ENCODE measurements around the gene TBC1D32.

The TBC1D32 gene
- long read RNA-seq, full-length matches to known transcripts, result 2 of 9 reads
- long read RNA-seq, partial matches to known transcripts, result 3 of 9 reads
- long read RNA-seq, other reads (novel, unspliced or antisense), result 4 of 9 reads

DNA sequence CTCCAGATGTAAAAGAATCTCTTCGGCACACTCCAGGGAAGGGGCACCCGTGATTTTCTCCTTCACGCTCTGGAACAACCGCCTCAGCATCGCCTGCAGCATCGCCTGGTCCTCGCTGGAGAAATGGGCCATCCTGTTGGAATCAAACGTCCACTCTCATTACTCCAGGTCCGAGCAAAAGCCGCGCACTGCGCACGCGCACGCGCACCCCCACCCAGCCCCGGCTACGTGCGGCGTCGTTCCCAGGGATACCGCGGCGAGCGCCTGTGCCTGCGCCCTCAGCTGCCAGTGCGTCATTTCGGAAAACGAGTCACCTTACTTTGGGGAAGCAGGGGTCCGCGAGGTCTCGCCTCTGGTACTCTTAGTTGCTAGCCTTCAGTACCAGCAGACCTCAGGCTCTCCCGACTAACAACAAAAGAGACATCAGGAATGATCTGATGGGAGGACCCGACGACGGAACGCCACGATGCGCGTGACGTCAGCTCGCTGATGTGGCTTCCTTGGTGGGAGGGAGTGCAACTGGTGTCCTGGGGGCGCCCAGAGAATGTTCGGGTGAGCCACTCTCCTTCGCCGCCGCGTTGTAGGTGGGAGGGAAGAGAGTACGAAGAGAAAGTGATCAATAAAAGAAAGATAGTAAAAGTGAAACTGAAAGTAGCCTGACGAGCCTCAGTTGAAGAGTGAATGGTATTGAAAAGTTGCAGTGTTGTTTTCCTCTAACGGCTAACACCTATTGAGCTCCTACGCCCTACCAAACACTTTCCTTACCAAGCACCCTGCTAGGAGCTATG, at the start of gene TBC1D32:
TBC1D32 (minus strand) TSS at position 182 of the 788 bp plus-strand sequence; CDS start at position 132, 50 bp downstream.
- DNase-seq (ENCODE audit: low read depth in 1 of 2, low spot score in 1 of 2), result peak; percentile 57 to 89
- TF ChIP-seq, protein P1, sequence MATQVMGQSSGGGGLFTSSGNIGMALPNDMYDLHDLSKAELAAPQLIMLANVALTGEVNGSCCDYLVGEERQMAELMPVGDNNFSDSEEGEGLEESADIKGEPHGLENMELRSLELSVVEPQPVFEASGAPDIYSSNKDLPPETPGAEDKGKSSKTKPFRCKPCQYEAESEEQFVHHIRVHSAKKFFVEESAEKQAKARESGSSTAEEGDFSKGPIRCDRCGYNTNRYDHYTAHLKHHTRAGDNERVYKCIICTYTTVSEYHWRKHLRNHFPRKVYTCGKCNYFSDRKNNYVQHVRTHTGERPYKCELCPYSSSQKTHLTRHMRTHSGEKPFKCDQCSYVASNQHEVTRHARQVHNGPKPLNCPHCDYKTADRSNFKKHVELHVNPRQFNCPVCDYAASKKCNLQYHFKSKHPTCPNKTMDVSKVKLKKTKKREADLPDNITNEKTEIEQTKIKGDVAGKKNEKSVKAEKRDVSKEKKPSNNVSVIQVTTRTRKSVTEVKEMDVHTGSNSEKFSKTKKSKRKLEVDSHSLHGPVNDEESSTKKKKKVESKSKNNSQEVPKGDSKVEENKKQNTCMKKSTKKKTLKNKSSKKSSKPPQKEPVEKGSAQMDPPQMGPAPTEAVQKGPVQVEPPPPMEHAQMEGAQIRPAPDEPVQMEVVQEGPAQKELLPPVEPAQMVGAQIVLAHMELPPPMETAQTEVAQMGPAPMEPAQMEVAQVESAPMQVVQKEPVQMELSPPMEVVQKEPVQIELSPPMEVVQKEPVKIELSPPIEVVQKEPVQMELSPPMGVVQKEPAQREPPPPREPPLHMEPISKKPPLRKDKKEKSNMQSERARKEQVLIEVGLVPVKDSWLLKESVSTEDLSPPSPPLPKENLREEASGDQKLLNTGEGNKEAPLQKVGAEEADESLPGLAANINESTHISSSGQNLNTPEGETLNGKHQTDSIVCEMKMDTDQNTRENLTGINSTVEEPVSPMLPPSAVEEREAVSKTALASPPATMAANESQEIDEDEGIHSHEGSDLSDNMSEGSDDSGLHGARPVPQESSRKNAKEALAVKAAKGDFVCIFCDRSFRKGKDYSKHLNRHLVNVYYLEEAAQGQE (IDR thresholded peaks at IDR 0.05; ENCODE audit: insufficient replicate concordance, low read depth), result no peak
- TF ChIP-seq CTCF (IDR thresholded peaks at IDR 0.05; ENCODE audit: insufficient read depth, low read length) (no peak), SPI1 (IDR thresholded peaks at IDR 0.05; ENCODE audit: borderline replicate concordance, low read depth) (no peak), POLR2AphosphoS5 (IDR thresholded peaks at IDR 0.05; ENCODE audit: low read depth) (peak; percentile 59; the same call in 1 of the 2 replicates), GABPA (IDR thresholded peaks at IDR 0.05; ENCODE audit: low read depth) (no peak)
- Histone ChIP-seq H3K27me3 (ENCODE audit: insufficient read depth, poor library complexity, severe bottlenecking) (no peaks in the 10 kb centered on the region), H3K4me3 (replicated peaks; ENCODE audit: insufficient read depth, low read length) (peak within 1 kb of the TSS; percentile 84), H3K27ac (replicated peaks) (peak within 1 kb of the TSS; percentile 77)

DNA sequence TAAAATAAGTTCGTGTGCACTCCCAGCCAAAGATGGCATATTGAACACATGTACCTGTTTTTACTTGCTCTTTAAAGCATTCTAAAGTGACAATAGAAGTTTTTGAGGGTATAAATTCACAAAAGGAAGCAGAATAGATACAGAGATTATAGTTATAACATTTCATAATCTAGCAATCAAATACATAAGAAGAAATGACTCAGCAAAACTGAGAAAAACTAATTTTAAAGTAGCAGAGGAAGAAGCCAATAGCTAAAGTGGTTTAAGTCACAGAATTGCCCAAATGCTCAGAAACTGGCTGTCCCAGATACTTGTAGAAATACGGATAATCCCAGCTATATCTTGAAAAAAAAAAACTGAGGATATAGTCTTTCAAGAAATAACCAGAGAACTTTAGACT, 49.2 kb upstream of the TBC1D32 start:
- TF ChIP-seq SPI1 (IDR thresholded peaks at IDR 0.05; ENCODE audit: borderline replicate concordance, low read depth) (no peak), GABPA (IDR thresholded peaks at IDR 0.05; ENCODE audit: low read depth) (no peak), POLR2AphosphoS5 (IDR thresholded peaks at IDR 0.05; ENCODE audit: low read depth) (no peak), CTCF (IDR thresholded peaks at IDR 0.05; ENCODE audit: insufficient read depth, low read length) (no peak)
- TF ChIP-seq, protein P1 (IDR thresholded peaks at IDR 0.05; ENCODE audit: insufficient replicate concordance, low read depth), result no peak
- Histone ChIP-seq H3K27ac (replicated peaks) (no peak overlapping the region), H3K4me3 (replicated peaks; ENCODE audit: insufficient read depth, low read length) (no peak overlapping the region), H3K27me3 (ENCODE audit: insufficient read depth, poor library complexity, severe bottlenecking) (no peaks in the 10 kb centered on the region)
- DNase-seq (ENCODE audit: low read depth in 1 of 2, low spot score in 1 of 2), result no peak

GRCh38 chr6:121382467-121383121, 48.3 kb upstream of the TBC1D32 start:
- Histone ChIP-seq H3K27me3 (ENCODE audit: insufficient read depth, poor library complexity, severe bottlenecking) (no peaks in the 10 kb centered on the region), H3K4me3 (replicated peaks; ENCODE audit: insufficient read depth, low read length) (no peak overlapping the region), H3K27ac (replicated peaks) (no peak overlapping the region)
- no peak for DNase-seq (ENCODE audit: low read depth in 1 of 2, low spot score in 1 of 2)
- TF ChIP-seq POLR2AphosphoS5 (IDR thresholded peaks at IDR 0.05; ENCODE audit: low read depth), result no peak
- TF ChIP-seq GABPA (IDR thresholded peaks at IDR 0.05; ENCODE audit: low read depth), result no peak
- TF ChIP-seq CTCF (IDR thresholded peaks at IDR 0.05; ENCODE audit: insufficient read depth, low read length), result no peak
- TF ChIP-seq, protein P1 (IDR thresholded peaks at IDR 0.05; ENCODE audit: insufficient replicate concordance, low read depth), result no peak
- TF ChIP-seq SPI1 (IDR thresholded peaks at IDR 0.05; ENCODE audit: borderline replicate concordance, low read depth), result no peak
